ENCODE data around the gene KCNQ5. TPM values are rescaled to one million over a fixed set of nuclear protein-coding genes. Genes with fewer than 3 reads are reported as not detected.

KCNQ5 gene
- total RNA-seq, 1 donor from 2014 or later = 0.08 TPM

DNA sequence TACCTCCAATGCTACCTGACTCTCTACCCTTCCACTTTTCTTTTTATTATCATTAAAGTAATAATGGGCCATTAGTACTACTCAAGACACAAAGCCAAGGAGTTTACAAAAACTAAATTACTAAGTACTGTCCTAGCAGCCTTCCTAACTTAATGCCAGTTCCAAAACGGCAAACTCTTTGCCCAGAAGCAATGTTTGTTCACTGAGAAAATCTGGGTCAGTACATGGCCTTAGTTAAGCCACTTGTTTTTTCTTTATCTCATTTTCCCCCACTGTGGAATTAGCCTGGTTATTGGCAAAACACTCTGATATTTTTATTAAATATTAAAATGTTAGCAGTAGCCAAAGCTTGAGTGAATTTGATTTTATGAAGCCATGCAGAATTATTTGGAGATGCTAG, 242.4 kb downstream of the KCNQ5 start:
- no peak for DNase-seq (ENCODE audit: low spot score)
- no peak overlapping the region for H3K4me3 Mint-ChIP-seq (ENCODE audit: unreplicated experiment)
- H3K9me3 Mint-ChIP-seq (ENCODE audit: unreplicated experiment) = no peaks in the 10 kb centered on the region
- no peaks in the 10 kb centered on the region for H3K36me3 Mint-ChIP-seq (ENCODE audit: low read depth, unreplicated experiment)
- H3K27me3 Mint-ChIP-seq (ENCODE audit: unreplicated experiment) = no peaks in the 10 kb centered on the region
- no peaks in the 10 kb centered on the region for H3K4me1 Mint-ChIP-seq (ENCODE audit: unreplicated experiment)
- TF ChIP-seq, protein P1, sequence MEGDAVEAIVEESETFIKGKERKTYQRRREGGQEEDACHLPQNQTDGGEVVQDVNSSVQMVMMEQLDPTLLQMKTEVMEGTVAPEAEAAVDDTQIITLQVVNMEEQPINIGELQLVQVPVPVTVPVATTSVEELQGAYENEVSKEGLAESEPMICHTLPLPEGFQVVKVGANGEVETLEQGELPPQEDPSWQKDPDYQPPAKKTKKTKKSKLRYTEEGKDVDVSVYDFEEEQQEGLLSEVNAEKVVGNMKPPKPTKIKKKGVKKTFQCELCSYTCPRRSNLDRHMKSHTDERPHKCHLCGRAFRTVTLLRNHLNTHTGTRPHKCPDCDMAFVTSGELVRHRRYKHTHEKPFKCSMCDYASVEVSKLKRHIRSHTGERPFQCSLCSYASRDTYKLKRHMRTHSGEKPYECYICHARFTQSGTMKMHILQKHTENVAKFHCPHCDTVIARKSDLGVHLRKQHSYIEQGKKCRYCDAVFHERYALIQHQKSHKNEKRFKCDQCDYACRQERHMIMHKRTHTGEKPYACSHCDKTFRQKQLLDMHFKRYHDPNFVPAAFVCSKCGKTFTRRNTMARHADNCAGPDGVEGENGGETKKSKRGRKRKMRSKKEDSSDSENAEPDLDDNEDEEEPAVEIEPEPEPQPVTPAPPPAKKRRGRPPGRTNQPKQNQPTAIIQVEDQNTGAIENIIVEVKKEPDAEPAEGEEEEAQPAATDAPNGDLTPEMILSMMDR (IDR thresholded peaks at IDR 0.05; ENCODE audit: unreplicated experiment) = no peak
- H3K27ac Mint-ChIP-seq (ENCODE audit: unreplicated experiment) = no peak overlapping the region

- Mint-ChIP-seq H3K4me3 (ENCODE audit: unreplicated experiment) (no peak overlapping the region), H3K4me1 (ENCODE audit: unreplicated experiment) (no peaks in the 10 kb centered on the region), H3K9me3 (ENCODE audit: unreplicated experiment) (no peaks in the 10 kb centered on the region), H3K27me3 (ENCODE audit: unreplicated experiment) (no peaks in the 10 kb centered on the region), H3K36me3 (ENCODE audit: low read depth, unreplicated experiment) (no peaks in the 10 kb centered on the region), H3K27ac (ENCODE audit: unreplicated experiment) (no peak overlapping the region)
- TF ChIP-seq, protein P1 (IDR thresholded peaks at IDR 0.05; ENCODE audit: unreplicated experiment) = no peak
- DNase-seq (ENCODE audit: low spot score) = no peak
Observed at GRCh38 chr6:72864799-72865198, 242.9 kb downstream of the KCNQ5 start.

GRCh38 chr6:72865467-72865866, 243.6 kb downstream of the KCNQ5 start:
- H3K27ac Mint-ChIP-seq (ENCODE audit: unreplicated experiment) = no peak overlapping the region
- H3K27me3 Mint-ChIP-seq (ENCODE audit: unreplicated experiment) = no peaks in the 10 kb centered on the region
- no peak for DNase-seq (ENCODE audit: low spot score)
- no peaks in the 10 kb centered on the region for H3K9me3 Mint-ChIP-seq (ENCODE audit: unreplicated experiment)
- H3K4me1 Mint-ChIP-seq (ENCODE audit: unreplicated experiment) = no peaks in the 10 kb centered on the region
- no peak overlapping the region for H3K4me3 Mint-ChIP-seq (ENCODE audit: unreplicated experiment)
- no peaks in the 10 kb centered on the region for H3K36me3 Mint-ChIP-seq (ENCODE audit: low read depth, unreplicated experiment)
- TF ChIP-seq, protein P1 (IDR thresholded peaks at IDR 0.05; ENCODE audit: unreplicated experiment) = no peak

DNA sequence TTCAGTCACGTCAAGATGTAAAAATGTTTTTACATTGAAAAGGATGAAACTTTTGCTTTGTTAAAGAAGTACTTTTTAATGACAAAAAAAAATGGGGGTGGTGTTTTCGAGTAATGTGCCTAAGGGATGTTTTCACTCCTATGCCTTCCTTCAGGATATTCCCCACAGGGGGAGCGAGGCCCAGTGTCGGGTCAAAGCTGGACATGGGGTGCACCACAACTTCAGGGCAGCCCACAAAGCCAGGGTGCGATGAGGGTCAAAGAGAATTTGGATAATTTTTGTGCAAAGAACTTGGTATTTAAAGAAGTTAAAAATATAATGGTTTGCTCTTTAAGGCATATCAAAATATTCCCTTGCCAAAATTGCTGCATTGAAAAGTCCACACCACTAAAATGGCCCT, 247.8 kb downstream of the KCNQ5 start:
- no peak overlapping the region for H3K27ac Mint-ChIP-seq (ENCODE audit: unreplicated experiment)
- no peak overlapping the region for H3K4me3 Mint-ChIP-seq (ENCODE audit: unreplicated experiment)

GRCh38 chr6:72873433-72873832, 251.6 kb downstream of the KCNQ5 start:
- Mint-ChIP-seq H3K9me3 (ENCODE audit: unreplicated experiment) (no peaks in the 10 kb centered on the region), H3K4me3 (ENCODE audit: unreplicated experiment) (no peak overlapping the region), H3K27me3 (ENCODE audit: unreplicated experiment) (no peaks in the 10 kb centered on the region), H3K4me1 (ENCODE audit: unreplicated experiment) (no peaks in the 10 kb centered on the region), H3K36me3 (ENCODE audit: low read depth, unreplicated experiment) (no peaks in the 10 kb centered on the region), H3K27ac (ENCODE audit: unreplicated experiment) (no peak overlapping the region)
- DNase-seq (ENCODE audit: low spot score) = no peak
- TF ChIP-seq, protein P1 (IDR thresholded peaks at IDR 0.05; ENCODE audit: unreplicated experiment) = no peak

More for the DNA sequence above, 247.8 kb downstream of the KCNQ5 start:
- H3K27me3 Mint-ChIP-seq (ENCODE audit: unreplicated experiment) = no peaks in the 10 kb centered on the region
- no peaks in the 10 kb centered on the region for H3K4me1 Mint-ChIP-seq (ENCODE audit: unreplicated experiment)
- H3K9me3 Mint-ChIP-seq (ENCODE audit: unreplicated experiment) = no peaks in the 10 kb centered on the region
- H3K36me3 Mint-ChIP-seq (ENCODE audit: low read depth, unreplicated experiment) = no peaks in the 10 kb centered on the region
- TF ChIP-seq, protein P1 (IDR thresholded peaks at IDR 0.05; ENCODE audit: unreplicated experiment) = no peak
- DNase-seq (ENCODE audit: low spot score) = no peak

Measured in endothelial cell (in vitro differentiated cells).